HG03460 (cell line): ENCODE results near the gene LRRC1.
"Not testable (repeated sequence)": the region's sequence is repeated elsewhere in the genome, so short reads cannot be mapped to it uniquely, and the experiment has no call there.

ENCODE experiments used
- ATAC-seq: cut with Tn5 transposase; IDR thresholded peaks from one replicate; pipeline ENCODE4 v1.9.1; 2021; ENCODE audit not compliant: unreplicated experiment

LRRC1 gene

DNA sequence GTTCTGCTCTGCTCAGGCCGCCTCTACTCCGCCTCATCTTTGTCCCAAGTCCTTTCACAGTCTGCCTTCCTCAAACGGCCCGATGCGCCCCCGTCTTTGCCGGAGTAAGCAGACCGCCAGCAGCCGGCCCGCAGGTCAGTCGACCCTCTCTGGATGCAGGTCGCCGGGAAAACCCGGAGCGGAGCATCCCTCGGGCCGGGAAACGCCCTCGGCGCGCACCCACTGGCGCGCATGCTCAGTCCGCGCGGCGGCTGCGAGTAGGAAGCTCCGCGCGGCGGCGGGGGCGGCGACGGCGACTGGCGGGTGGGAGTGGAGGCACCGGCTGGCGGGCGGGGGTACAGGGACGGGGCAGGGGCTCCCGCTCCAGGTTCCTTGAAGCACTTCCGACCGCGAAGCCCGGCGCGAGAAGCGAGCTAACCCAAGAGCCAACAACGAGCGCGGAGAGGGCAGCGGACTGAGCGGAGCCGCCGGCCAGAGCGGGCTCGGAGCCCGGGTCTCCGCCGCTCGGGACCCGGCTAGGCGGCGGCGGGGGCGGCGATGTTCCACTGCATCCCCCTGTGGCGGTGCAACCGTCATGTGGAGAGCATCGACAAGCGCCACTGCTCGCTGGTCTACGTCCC is at the start of gene LRRC1:
Gene LRRC1 (plus strand): TSS at position 286 of the 620 bp plus-strand sequence. CDS start 252 bp downstream, at position 538.
- peak; percentile 69 for ATAC-seq

DNA sequence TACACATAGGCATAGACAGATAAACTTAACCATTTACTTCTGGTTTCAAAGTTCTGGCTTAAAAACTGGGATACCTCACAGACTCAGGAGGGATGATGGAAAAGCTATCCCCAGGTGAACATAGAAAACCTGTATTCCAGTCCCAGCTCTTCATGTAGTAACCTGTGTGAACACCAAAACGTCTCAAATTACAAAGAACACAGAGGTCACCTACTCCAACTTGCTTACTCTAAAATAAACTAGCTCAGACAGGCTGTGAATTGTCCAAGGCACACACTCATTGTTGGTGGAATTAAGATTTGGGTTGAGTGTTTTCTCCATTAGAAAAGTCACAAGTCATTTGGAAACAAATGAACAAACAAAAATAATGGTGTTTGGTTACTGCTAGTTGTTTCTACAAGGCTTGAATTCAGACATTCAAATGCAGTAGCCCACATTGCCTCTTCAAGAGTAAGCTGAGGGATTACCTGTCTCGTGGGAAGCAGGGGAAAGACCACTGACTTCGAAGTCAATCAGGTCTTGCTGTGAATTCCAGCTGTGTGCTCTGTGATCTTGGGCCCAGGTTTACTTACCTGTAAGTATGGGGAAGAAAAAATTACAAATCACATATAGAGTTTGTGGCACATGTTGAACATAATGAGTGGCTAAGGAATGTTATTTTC is 48.2 kb upstream of the LRRC1 start:
- no peak for ATAC-seq

GRCh38 chr6:53750052-53750650 is 44.7 kb upstream of the LRRC1 start:
- ATAC-seq: no peak

DNA sequence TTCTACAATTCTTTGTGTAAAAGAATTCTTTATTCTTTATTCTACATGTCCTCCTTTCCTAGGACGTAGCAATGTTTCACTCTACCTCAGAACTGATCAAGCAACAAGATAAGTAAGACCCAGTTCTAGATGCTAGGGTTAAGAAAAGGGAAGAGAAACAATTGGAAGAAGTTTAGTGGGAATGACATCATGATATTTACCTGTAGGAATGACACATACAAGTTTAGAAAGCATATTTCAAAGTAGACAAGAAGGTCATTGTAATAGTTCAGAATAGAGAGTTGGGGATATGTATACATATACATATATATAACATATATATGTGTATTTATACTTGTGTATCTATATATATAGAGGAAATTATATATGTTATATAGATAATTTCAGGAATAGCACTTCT is 43.4 kb upstream of the LRRC1 start:
- ATAC-seq: no peak

DNA sequence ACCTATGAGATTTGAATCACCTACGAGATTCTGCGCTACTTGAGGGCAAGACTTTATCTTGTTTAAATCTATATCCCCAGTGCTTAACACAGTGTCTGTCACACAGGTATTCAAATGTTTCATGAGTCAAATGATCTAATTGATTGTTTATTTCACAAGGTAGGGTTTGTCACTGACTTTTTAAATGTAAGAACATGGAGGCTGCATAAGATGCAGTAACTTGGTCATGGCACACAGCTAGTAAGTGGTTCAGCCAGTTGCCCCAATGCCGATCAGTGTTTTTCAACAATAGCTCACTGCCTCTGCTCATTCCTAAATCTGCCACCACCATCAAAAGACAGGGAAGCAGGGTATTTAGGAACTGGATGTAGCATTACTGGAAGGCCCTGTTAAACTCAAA is 42.4 kb upstream of the LRRC1 start:
- ATAC-seq: no peak

DNA sequence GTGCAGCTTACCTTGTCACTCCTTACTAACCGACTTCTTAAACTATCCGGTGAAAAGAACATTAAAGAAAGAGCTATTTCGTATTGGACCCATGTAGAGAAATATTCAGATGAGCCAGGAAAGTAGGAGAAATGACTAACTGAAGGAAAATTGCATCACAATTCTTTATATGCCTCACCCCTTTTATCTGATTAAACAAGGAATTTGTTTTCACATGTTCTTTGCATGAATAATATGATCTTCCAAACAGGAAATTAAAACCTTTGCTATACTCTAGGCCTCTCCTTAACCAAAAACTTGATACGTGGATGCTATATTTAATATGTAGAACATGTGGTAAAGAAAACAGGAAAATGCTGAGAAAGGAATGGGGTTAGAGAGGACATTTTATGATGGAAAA is 41.9 kb upstream of the LRRC1 start:
- ATAC-seq: no peak

DNA sequence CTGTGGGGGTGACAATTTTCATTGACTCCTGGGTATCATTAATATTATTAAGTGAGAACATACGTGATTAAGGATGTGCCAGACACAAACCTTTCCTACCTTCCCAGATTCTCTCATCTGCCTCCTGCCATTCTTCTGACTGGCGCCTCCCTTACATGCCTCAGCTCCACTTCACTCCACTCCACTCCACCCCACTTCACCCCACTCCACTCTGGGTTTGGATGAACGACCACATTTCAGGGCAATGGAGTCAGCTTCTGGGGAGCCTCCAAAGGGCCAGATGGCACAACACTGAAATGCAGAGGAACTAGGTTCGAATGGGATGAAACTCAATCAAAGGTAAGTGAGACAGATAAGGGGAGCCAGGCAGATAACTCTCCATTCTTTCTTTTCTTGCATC is 40.5 kb upstream of the LRRC1 start:
- ATAC-seq: no peak

- ATAC-seq: no peak
These were observed 38.4 kb upstream of the LRRC1 start for GRCh38 chr6:53756396-53756795.

DNA sequence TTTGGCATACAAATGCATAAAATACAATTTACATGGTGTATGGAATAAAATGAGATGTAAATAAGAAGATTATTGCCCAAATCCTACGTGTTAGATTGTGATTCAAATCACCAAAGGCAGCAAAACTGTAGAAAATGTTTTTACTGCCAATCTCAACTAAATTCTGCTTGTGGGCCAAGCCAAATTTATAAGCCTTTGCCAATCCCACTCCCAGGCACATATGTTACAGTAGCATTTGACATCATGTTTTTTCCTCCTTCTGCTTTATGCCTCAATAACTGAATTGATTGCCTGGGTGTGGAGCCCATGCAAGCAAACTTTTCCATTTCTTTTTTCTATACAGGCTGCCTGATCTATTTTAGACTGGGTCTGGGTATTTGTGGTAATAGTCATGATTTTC is 36.3 kb upstream of the LRRC1 start:
- no peak for ATAC-seq

DNA sequence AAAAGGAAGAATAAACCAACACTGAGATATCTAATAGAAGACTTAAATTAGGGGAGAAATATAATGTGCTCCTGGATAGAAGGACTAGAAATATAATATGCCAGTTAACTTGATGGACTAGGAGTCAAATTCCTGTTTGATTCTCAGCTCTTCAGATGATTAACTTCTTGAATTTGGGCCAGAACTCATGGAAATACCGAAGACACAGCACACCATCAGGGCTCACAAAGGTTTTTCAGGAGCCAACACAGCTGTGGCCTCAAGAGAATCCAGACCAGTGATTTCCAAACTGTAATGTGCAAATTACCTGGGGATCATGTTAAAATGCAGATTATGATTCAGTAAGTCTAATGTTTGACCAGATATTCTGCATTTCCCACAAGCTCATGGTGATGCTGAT is 33.8 kb upstream of the LRRC1 start:
- no peak for ATAC-seq

DNA sequence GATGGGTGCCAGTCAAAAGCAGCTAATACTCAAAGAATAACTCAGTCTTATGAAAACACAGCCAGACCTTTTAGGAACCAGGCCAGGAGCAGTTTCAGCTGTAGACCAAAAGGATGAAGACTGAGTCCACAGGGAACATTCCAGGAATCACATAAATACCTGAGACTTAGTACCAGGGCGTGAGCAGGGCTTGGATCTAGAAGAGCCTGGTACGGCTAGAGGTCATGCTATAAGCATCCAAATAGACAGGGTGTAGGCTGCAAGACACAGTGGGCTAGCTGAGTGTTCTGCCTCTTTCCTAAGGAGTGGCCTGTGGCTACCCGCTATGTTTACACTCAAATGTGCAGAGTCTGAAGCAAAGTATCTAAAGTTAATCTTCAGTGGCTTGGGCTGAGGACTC is 29.5 kb upstream of the LRRC1 start:
- no peak for ATAC-seq

DNA sequence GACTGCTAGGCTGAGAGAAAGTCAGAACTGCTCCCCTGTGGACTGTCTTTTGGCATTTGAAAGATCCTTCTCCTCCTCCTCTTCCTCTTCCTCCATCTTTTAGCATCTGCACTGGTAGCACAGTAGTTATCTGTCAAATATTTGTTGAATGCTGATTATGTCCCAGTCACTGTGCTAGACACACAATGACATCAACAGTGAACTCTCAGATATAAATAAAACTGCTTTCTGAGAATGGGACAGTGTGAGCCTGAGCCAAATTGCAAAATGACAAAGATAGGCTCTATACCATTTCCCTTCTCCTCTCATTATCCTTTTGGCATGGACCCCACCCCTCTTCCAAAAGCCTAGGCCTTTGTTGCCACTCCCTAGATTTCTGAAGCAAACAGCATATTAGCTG is 27.9 kb upstream of the LRRC1 start:
- no peak for ATAC-seq

DNA sequence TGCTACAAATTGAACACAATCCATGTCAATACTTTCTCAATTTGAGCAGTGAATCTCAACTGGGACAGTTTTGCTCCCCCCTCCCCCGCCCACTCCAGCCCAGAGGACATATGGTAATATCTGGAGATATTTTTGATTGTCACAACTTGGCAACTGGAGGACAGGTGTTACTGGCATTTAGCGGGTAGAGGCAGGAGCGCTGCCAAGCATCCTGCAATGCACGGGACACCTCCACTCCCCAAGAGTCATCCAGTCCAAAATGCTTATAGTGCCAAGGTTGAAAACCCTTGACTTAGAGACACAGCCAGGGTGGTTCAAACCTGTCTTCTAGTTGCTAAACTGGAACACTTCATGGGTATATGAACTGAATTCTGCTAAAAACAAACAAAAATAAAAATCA is 26.9 kb upstream of the LRRC1 start:
- ATAC-seq: no peak

DNA sequence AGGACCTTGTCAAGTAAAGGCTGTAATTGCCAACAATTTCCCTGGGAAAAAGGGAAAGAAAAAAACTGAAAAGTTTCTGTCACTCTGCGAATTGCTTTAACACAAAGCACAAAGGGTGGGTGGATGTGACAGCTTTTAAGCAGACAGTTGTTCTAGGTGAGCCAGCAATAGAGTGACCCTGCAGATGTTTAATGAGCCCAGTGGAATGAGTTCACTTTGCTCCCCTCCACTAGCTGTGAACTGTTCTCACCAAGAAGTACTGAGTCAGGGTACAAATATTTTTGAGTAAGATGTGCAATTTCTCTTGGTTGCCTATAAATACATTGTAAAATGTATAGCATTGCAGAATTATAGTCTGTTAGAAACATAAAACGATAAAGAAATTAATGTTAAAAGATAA is 26.2 kb upstream of the LRRC1 start:
- no peak for ATAC-seq

DNA sequence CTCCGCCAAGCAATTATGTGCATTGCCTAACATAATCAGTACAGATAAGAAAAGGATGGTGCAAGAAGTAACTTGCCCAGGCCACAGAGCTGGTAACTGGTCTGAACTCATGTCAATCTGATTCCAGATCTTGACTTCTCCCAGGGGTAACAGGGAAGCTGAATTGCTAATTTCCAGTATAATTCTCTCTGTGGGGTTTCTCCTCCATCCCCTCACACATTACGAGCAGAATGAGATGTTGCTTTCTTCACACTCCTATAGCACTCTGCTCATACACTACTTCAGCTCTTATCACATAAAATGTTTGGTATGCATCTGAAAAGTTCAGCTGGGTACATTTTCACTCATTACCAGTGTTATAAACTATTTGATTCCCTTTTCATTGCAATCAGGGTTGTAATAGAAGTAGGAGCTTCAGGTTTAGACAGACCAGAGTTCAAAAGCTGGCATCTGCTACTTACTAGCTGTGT is 24.0 kb upstream of the LRRC1 start:
- no peak for ATAC-seq

DNA sequence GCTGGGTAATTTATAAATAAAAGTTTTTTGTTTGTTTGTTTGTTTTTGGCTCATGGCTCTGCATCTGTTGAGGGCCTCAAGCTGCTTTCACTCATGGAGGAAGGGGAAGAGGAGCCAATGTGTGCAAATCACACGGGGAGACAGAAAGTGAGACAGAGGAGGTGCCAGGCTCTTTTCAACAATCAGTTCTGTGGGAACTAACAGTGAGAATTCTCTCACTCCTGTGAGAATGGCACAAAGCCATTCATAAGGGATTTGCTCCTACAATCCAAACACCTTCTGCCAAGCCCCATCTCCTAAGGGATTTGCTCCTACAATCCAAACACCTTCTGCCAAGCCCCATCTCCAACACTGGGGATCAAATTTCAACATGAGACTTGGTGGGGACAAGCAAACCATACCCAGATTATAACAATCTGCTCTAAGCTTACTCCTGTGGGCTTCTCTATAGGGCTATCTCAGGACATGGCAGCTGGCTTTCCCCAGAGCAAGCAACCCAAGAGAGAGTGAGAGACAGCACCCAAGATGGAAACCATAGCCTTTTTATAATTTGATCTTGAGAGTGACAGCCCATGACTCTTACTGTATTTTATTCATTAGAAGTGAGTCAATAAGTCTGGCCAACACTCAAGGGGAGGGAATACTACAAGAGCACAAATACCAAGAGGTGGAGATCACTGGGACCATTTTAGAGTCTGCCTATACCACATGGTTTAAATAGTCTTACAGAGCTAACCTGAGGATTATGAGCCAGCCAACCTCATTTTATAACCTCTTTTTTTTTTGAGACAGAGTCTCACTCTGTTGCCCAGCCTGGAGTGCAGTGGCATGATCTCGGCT is 22.8 kb upstream of the LRRC1 start:
- no peak for ATAC-seq

- no peak for ATAC-seq
These were observed 21.6 kb upstream of the LRRC1 start for GRCh38 chr6:53773044-53773696.

DNA sequence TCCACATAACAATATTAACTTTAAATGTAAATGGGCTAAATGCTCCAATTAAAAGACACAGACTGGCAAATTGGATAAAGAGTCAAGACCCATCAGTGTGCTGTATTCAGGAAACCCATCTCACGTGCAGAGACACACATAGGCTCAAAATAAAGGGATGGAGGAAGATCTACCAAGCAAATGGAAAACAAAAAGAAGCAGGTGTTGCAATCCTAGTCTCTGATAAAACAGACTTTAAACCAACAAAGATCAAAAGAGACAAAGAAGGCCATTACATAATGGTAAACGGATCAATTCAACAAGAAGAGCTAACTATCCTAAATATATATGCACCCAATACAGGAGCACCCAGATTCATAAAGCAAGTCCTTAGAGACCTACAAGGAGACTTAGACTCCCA is 18.7 kb upstream of the LRRC1 start:
- ATAC-seq: not testable (repeated sequence)

- ATAC-seq: not testable (repeated sequence)
These were observed 9.8 kb upstream of the LRRC1 start for GRCh38 chr6:53784991-53785390.

DNA sequence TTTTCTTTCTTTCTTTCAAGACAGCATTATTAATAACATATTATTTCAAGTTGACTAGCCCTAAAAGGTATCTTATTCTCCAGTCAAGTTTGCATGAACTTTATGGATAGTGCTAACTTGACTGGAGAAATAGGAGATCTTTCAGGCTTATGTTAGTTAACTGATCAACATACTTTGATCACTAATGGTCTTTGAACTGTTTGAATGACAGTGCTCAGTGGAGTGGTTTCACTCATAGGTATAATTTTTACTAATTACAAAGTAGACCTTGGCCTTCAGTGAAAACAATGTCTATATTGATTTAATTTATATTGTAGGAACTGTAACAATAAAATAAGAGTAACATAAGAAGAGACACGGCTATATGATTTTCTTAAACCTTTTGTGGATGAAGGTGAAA is 8.0 kb upstream of the LRRC1 start:
- ATAC-seq: no peak

- no peak for ATAC-seq
These were observed 3.9 kb upstream of the LRRC1 start for GRCh38 chr6:53790886-53791285.
